GM12878 (cell line): ENCODE results near the gene DIAPH2. TPM values are rescaled to one million over a fixed set of nuclear protein-coding genes. Genes with fewer than 3 reads are reported as not detected.

Experiments
- ATAC-seq: fragments of 200-7000 bp; cut with Tn5 transposase; 3 replicates; pipeline ENCODE4 v1.9.1; 2020; ENCODE audit warnings: mild to moderate bottlenecking, moderate library complexity
- BruUV-seq: library from RNA; stranded (reverse); fragments of 400-500 nt; replicated peaks from 2 replicates; lab custom pipeline; 2021; lab: Mats Ljungman, UMichigan
- CTCF ChIA-PET: fragments of 300-600 bp; sonication (Branson Sonifier 250); formaldehyde crosslinking; extraction: SDS; loops from one replicate; lab custom pipeline; 2021; ENCODE audit warnings: inconsistent platforms; lab: Yijun Ruan, JAX
- POLR2A ChIA-PET: fragments of 350-600 bp; formaldehyde crosslinking; extraction: SDS; loops from one replicate; lab custom pipeline; 2021; ENCODE audit warnings: inconsistent platforms; lab: Charles Lee
- RAD21 ChIA-PET: fragments of 300-600 bp; sonication (Branson Sonifier 250); formaldehyde crosslinking; loops from one replicate; lab custom pipeline; 2023; ENCODE audit warnings: antibody characterized with exemption; ENCODE audit not compliant: unreplicated experiment; lab: Charles Lee
- SMC1A ChIA-PET: fragments of 300-600 bp; sonication (Branson Sonifier 250); formaldehyde crosslinking; loops from one replicate; lab custom pipeline; 2023; ENCODE audit not compliant: unreplicated experiment, uncharacterized antibody; lab: Charles Lee
- DNase-seq: peaks from one replicate; pipeline ENCODE4 v3.0.0-alpha.2; 2011; ENCODE audit warnings: low read depth, low spot score
- FAIRE-seq: peaks from 3 replicates; lab custom pipeline; 2011; peaks lifted over from hg19 to GRCh38; lab: Jason Lieb, UNC
- H2AFZ ChIP-seq: 2 replicates; pipeline ENCODE4 v1.6.0; 2011; ENCODE audit warnings: low read depth, low read length, control low read depth; ENCODE audit not compliant: control insufficient read depth
- H3K27ac ChIP-seq: 2 replicates; pipeline ENCODE4 v1.5.1; 2011; ENCODE audit warnings: control low read depth; ENCODE audit not compliant: control insufficient read depth, insufficient read depth
- H3K27me3 ChIP-seq, 2 experiments: replicated peaks in 1 of 2; 2 replicates each; pipeline versions ENCODE4 v1.6.0 to v1.6.1; 2011; ENCODE audit warnings: low read length in 1 of 2; ENCODE audit not compliant: control insufficient read depth in 2 of 2, insufficient read depth in 2 of 2
- H3K36me3 ChIP-seq, 2 experiments: 2 replicates each; pipeline ENCODE4 v1.5.1; 2011; ENCODE audit warnings: low read length in 1 of 2; ENCODE audit not compliant: control insufficient read depth in 2 of 2, insufficient read depth in 2 of 2
- H3K4me1 ChIP-seq: 2 replicates; pipeline ENCODE4 v1.6.1; 2011; ENCODE audit warnings: mild to moderate bottlenecking, low read length, moderate library complexity, mixed read lengths; ENCODE audit not compliant: control insufficient read depth, insufficient read depth
- H3K4me2 ChIP-seq: 2 replicates; pipeline ENCODE4 v1.6.0; 2011; ENCODE audit warnings: control low read depth; ENCODE audit not compliant: control insufficient read depth, insufficient read depth
- H3K4me3 ChIP-seq: fragments of 200-600 bp; sonication (generic); 2 replicates; pipeline ENCODE4 v1.5.1; 2016
- H3K79me2 ChIP-seq: 2 replicates; pipeline ENCODE4 v1.6.0; 2011; ENCODE audit warnings: low read length; ENCODE audit not compliant: control insufficient read depth, insufficient read depth
- H3K9ac ChIP-seq: 2 replicates; pipeline ENCODE4 v1.8.0; 2011; ENCODE audit warnings: low read length, control low read depth, mixed read lengths; ENCODE audit not compliant: control insufficient read depth, insufficient read depth
- H3K9me3 ChIP-seq: replicated peaks from 3 replicates; pipeline ENCODE4 v1.5.1; 2011; ENCODE audit warnings: mild to moderate bottlenecking, low read length; ENCODE audit not compliant: control insufficient read depth, insufficient read depth
- H4K20me1 ChIP-seq: 2 replicates; pipeline ENCODE4 v1.6.0; 2011; ENCODE audit not compliant: control insufficient read depth, insufficient read depth
- EGR1 ChIP-seq, 2 experiments: IDR thresholded peaks; 1 replicate in 1 of 2; 2 replicates in 1 of 2; pipeline ENCODE4 v1.6.1; 2011 to 2012; ENCODE audit warnings: low read depth in 2 of 2, low read length in 2 of 2, borderline replicate concordance in 1 of 2, mild to moderate bottlenecking in 1 of 2, moderate library complexity in 1 of 2
- IKZF2 ChIP-seq, 2 experiments: fragments of 450-650 bp; IDR thresholded peaks; 2 replicates each; pipeline ENCODE4 v1.6.1; 2017; ENCODE audit warnings: mild to moderate bottlenecking in 2 of 2, moderate library complexity in 2 of 2
- SPI1 ChIP-seq: IDR thresholded peaks from 2 replicates; pipeline ENCODE4 v1.6.1; 2011; ENCODE audit warnings: low read depth, mild to moderate bottlenecking, low read length, moderate library complexity, borderline replicate concordance; ENCODE audit not compliant: insufficient read depth
- WGBS: methylation state at CpG from one replicate; pipeline ENCODE4 v1.1.6; 2016; ENCODE audit warnings: low lambda C conversion rate; ENCODE audit not compliant: insufficient replicate concordance, insufficient coverage; ENCODE audit errors: missing lambda C conversion rate; 5-methylcytosine and 5-hydroxymethylcytosine counted together
- in situ Hi-C: fragments of 300-500 bp; cut with MboI; formaldehyde crosslinking; loops from 9 replicates; pipeline ENCODE4 v1.14.3; 2018; ENCODE audit warnings: mixed read lengths
- intact Hi-C: fragments of 100-400 bp; cut with micrococcal nuclease; formaldehyde crosslinking; loops from one replicate; pipeline ENCODE4 v1.14.2; 2022; ENCODE audit not compliant: unreplicated experiment
- polyA plus RNA-seq, 11 experiments: library from polyadenylated mRNA; depleted of rRNA in 4 of 11; unstranded in 6 of 11; stranded (reverse) in 5 of 11; fragments of >200 nt; fragmentation: Nextera tagmentation in 4 of 11; fragmentation: Illumina TruSeq in 1 of 11; extraction: Ambion mirVana in 4 of 11; extraction: Trizol in 1 of 11; gene quantifications; 1 replicate in 1 of 11; 2 replicates in 10 of 11; pipeline versions ENCODE4 v1.2.1 to v1.2.3, GENCODE V29; 2011 to 2016; ENCODE audit warnings: inconsistent platforms in 2 of 11, missing spikeins in 2 of 11, low read depth in 1 of 11
- total RNA-seq, 4 experiments: library from RNA; depleted of rRNA in 3 of 4; stranded (reverse); fragments of >200 nt in 3 of 4; fragmentation: Illumina TruSeq in 1 of 4; extraction: Trizol in 1 of 4; gene quantifications; 2 replicates each; pipeline versions ENCODE4 v1.2.1 to v1.2.3, GENCODE V29; 2013 to 2021
- TF ChIP-seq, protein P1 (sequence below): fragments of 450-650 bp; formaldehyde crosslinking; IDR thresholded peaks from 2 replicates; pipeline ENCODE4 v1.4.0; 2022; ENCODE audit warnings: mild to moderate bottlenecking, moderate library complexity

The DIAPH2 gene
- total and polyA plus RNA-seq, 10 of the 15 experiments (the other 5 are each of a cell fraction or from before 2014, with no cell fraction given): 2.2 to 16.6 (median 8.8) TPM

DNA sequence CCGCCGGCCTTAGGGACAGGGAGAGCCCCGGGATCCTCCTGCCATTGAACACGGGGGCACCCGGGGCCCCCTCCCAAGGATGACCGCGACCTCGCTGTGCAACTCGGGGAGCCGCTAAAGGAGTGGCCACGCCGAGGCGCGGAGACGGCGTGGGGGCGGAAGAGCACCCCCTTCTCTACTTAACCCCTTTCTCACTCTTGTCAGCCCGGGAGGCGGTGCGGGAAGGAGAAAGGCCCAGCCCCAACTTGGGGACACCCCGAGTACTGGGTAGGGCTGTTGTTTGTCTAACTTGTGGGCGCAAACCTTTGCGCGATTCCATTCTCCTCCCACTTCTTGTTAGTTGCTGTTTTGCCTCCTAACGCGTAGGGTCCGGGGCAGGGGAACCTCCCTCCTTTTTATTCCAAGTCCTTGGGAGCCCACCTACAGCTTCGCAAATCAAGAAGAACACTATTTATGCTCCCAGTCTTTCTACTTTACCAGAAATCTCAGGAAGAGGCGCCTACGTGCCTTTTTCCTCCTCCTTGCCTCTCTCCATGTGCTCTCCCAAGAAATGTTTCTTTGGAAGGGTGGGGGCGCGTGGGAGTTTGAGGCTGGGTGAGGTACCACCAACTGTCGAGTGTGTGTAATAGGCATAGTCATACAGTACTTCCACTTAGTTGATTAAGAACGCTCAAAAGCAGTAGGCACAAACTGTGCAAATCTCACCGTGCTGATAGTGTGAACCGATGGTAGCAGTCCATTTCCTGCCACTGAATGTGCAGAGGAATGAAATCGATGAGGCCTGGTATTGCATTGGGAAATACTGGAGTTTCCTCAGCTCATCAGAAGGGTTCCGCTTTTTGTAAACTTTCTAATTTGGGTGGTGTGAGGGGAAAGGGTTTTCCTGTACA is 813 bp downstream of the DIAPH2 start:
- H3K9ac ChIP-seq: peak overlapping the region; percentile 76
- FAIRE-seq: peak; percentile 62
- BruUV-seq: no TSS peak
- no peaks in the 10 kb centered on the region for H3K36me3 ChIP-seq
- DNase-seq: no peak
- H3K4me3 ChIP-seq: peak overlapping the region; percentile 68
- H3K4me1 ChIP-seq: no peaks in the 10 kb centered on the region
- intact Hi-C loops: loop anchor here (1.0 kb wide), 1 partner anchor 36 kb away; no protein-coding TSS in a partner anchor
- ChIA-PET SMC1A (interaction anchor here (0.6 to 1.6 kb wide), 7 partner anchors 10 to 66 kb away, joined by 3 to 7 read pairs (median 3); no protein-coding TSS in a partner anchor), RAD21 (interaction anchor here (1.5 kb wide), 1 partner anchor 36 kb away, joined by 6 read pairs; no protein-coding TSS in a partner anchor), CTCF (no interaction called here), POLR2A (interaction anchor here (1.1 kb wide), 1 partner anchor 30 kb away, joined by 4 read pairs; no protein-coding TSS in a partner anchor)
- peak in 1 of 2 experiments; percentile 50; a peak in 1 of 3 replicates for TF ChIP-seq EGR1 (IDR thresholded peaks at IDR 0.05; ENCODE audit: borderline replicate concordance in 1 of 2, low read depth in 2 of 2, low read length in 2 of 2)
- TF ChIP-seq IKZF2 (IDR thresholded peaks at IDR 0.05): peak in 1 of 2 experiments; percentile 55; a peak in 1 of 4 replicates
- TF ChIP-seq, protein P1, sequence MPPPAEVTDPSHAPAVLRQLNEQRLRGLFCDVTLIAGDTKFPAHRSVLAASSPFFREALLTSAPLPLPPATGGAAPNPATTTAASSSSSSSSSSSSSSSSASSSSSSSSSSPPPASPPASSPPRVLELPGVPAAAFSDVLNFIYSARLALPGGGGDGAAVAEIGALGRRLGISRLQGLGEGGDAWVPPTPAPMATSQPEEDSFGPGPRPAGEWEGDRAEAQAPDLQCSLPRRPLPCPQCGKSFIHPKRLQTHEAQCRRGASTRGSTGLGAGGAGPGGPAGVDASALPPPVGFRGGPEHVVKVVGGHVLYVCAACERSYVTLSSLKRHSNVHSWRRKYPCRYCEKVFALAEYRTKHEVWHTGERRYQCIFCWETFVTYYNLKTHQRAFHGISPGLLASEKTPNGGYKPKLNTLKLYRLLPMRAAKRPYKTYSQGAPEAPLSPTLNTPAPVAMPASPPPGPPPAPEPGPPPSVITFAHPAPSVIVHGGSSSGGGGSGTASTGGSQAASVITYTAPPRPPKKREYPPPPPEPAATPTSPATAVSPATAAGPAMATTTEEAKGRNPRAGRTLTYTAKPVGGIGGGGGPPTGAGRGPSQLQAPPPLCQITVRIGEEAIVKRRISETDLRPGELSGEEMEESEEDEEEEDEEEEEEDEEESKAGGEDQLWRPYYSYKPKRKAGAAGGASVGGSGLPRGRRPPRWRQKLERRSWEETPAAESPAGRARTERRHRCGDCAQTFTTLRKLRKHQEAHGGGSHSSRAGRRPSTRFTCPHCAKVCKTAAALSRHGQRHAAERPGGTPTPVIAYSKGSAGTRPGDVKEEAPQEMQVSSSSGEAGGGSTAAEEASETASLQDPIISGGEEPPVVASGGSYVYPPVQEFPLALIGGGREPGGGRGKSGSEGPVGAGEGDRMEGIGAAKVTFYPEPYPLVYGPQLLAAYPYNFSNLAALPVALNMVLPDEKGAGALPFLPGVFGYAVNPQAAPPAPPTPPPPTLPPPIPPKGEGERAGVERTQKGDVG (CRISPR knock-in tag): no peak
- TF ChIP-seq SPI1: peak; percentile 31; the same call in 1 of the 2 replicates
- ATAC-seq: peak; percentile 57
- H3K27me3 ChIP-seq: no peaks in the 10 kb centered on the region
- in situ Hi-C loops: no loop called here
- peak overlapping the region; percentile 72 for H3K4me2 ChIP-seq
- no peaks in the 10 kb centered on the region; the same call in none of the 2 replicates for H3K79me2 ChIP-seq
- whole genome bisulfite sequencing: 29% methylated on average over 38 of the region's 38 CpGs
- no peaks in the 10 kb centered on the region for H4K20me1 ChIP-seq
- H3K27ac ChIP-seq: peak overlapping the region; percentile 72
- H2AFZ ChIP-seq: peak overlapping the region; percentile 67
- no peaks in the 10 kb centered on the region for H3K9me3 ChIP-seq
